CD4-positive, alpha-beta T cell treated with Interleukin-12 subunit alpha and Interleukin-12 subunit beta, for 1 hour (primary cell): ENCODE measurements around the gene CRTAC1.

Experiments
- DNase-seq: peaks from one replicate; pipeline ENCODE4 v3.0.0-alpha.2; 2020

CRTAC1 gene

DNA sequence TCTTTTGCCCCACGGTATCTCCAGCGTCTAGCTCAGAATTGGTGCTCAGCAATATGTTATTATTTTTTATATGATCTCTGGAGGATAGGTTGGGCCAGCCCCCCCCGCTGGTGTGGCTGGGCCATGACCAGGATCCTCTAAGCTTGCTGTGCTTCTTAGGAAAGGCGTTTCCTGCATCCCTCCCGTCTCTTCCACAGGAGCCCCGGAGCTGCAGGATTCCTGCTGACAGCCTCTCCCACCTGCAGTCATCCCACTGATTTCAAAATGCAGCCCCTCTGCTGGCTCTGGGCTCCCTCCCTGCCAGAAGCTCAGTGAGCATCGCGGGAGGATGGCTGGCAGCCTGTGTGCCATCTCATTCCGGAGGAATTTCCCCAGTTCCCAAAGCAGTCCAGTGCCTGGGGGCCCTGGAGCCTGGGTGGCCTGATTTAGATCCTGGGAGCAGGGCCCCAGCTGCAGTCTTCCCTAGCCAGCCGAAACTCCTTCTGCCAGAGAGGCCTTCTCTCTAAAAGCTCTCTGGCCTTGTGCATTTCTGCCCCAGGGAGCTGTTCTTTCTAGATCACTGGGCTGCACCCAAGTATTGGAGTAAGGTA lies 202.6 kb downstream of the CRTAC1 start:
- DNase-seq, result no peak

GRCh38 chr10:97826892-97827291 lies 203.5 kb downstream of the CRTAC1 start:
- DNase-seq, result no peak

- DNase-seq, result no peak
These were observed 205.2 kb downstream of the CRTAC1 start for GRCh38 chr10:97825020-97825760.

- DNase-seq, result no peak
These were observed 206.7 kb downstream of the CRTAC1 start for GRCh38 chr10:97823734-97824133.

- no peak for DNase-seq
These were observed 208.1 kb downstream of the CRTAC1 start for GRCh38 chr10:97822261-97822687.

DNA sequence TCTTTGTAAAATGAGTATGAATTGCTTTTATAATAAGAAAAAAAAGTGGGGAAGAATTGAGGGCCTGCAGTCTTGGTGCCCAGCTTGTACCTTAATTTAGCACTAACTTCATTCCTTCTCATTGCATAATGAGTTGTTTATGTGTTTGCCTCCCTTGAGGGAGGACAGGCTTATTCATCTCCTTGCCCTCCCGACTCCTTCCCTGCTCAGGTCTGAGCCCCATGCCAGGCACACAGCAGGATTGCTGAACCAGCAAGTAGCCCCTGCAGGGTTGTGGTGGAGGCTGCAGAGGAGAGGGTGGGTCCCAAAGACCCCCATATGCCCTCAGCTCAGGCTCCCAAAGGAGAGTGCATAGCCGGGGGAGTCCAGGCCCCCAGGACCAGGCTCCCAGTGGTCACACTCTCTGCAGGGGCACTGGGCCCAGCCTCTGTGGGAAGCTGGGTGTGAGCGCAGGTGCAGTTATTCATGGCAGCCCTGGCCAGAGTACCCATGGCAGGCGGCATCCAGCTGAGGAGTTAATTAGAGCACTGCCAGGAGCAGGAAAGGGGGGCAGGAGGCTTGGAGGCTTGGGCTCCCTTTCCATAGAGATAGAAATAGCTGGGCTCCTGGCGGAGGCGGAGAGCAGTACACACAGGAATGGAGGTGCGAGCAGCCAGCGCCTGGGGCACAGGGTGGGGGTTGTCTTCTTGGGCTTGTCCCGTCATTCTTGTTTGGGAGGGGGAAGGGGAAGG lies 208.9 kb downstream of the CRTAC1 start:
- DNase-seq, result no peak

DNA sequence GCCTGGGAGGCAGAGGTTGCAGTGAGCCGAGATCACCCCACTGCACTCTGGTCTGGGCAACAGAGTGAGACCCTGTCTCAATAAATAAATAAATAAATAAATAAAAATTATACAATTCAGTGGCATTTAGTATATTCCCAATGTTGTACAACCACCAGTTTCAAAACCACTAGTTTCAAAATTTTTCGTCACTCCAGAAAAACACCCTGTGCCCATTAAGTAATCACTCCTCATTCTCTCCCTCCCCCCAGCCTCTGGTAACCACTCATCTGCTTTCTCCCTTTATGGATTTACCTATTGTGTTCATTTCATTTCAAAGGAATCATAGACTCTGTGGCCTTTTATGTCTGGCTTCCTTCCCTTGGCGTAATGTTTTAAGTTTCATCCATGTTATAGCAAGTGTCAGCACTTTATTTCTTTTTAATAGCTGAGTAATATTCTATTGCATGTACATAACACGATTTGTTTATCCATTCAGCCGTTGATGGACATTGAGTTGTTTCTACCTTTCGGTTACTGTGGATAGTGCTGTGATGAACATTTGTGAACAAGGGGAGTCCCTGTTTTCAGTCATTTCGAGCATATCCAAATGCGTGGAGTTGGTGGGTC lies 210.2 kb downstream of the CRTAC1 start:
- no peak for DNase-seq

- DNase-seq, result no peak
These were observed 211.8 kb downstream of the CRTAC1 start for GRCh38 chr10:97818572-97818971.

DNA sequence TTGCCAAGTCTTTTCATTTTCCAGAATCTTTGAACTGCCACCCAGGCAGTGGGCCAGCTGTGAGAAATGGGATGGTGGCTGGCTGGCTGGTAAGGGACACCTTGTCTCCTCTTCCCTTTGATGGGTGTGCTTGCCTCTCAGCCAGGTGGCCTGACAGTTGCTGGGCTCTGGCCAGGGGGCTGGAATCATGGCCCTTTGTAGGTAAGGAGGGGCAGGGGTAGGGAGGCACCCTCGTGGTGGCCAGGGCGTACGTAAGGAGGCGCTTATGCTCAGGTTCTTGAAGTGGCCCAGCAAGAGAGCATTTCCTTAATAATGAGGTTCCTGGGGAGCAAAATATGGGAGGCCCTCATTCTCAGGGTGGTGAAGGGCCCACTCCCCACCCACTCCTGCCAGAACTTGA lies 213.8 kb downstream of the CRTAC1 start:
- no peak for DNase-seq
